Activated CD8-positive, alpha-beta memory T cell treated with anti-CD3 and anti-CD28 coated beads for 48 hours (primary cell): ENCODE measurements around the gene ZNF594.
"Not testable (repeated sequence)": the region's sequence is repeated elsewhere in the genome, so short reads cannot be mapped to it uniquely, and the experiment has no call there.

Experiments used
- DNase-seq, 3 experiments: peaks; one replicate each; pipeline ENCODE4 v3.0.0-alpha.2; 2020; ENCODE audit warnings: low read depth in 2 of 3, low spot score in 2 of 3

ZNF594 gene

DNA sequence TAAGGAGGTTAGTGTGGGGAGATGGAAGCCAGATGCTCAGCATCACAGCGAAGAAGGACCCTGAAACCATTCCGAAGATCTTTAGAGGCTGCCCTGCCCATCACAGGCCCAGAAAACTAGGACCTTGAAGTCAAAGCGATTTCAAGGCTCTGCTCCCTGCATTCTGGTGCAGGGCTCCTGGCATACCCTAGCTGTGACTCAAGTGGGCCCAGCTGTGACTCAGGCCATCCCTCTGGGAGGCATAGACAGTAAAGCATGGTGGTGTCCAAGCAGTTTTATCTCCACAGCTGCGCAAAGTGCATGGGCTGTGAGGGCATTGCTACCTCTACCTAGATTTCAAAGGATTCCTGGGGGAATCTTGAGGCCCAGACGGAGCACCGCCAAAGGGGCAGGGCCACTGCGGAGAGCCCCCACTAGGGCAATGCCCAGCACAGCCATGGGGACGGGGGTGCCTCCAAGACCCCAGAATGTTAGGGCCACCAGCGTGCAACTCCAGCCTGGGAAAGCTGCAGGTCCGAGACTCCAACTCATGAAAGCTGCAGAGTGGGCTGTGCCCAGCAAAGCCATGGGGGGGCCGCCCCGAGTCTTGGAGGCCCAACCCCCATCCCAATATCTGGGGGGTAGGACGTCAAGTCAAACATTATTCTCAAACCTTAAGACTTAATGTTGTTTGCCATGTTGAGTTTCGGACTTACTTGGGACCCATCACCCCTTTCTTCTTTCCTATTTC lies 11.7 kb upstream of the ZNF594 start:
- DNase-seq: no peak

DNA sequence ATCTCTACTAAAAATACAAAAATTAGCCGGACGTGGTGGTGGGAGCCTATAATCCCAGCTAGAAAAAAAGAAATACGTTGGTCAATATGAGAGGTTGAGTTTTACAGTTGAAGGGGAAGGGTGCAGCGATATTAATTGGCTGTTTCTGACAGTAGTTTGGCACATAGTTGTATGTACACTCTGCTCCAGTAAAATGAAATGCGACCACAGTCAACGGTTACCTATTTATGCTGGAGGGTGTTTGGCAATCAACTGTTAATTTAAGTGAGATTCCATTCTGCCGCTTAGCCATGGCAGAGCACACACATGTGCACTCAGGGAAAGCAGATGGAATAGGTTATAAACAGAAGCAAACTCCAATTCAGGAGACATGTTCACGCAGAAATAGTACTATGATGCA lies 9.3 kb upstream of the ZNF594 start:
- no peak for DNase-seq

DNA sequence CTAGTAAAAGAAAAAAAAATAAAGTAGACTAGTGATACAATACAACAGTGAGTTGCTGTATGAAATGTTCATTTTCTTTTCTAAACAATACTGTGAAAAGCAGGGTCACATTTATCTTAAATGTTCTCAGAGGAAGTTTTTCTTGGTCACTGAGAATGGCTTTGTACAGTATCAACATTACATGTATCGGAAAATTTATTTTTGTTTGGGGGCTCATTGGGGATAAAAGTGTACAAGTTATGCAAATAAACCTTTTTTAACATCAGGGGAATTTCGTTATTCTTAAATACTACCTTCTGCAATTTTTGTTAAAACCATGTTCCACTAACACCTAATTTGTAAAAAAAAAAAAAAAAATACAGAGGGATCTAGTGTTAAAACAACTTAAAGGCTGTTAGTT lies 8.7 kb upstream of the ZNF594 start:
- DNase-seq: no peak

DNA sequence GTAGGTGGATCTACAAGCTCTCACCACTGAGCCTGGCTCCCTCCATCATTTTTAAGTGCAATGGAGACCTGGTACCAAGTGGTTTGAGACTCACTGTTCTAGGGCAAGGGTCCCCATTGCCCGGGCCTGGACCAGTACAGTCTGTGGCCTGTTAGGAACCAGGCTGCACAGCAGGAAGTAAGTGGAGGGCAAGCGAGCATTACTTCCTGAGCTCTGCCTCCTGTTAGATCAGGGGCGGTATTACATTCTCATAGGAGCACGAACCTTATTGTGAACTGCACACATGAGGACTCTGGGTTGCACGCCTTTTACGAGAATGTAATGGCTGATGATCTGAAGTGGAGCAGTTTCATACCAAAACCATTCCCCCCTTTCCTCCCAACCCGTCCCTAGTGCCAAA lies 6.8 kb upstream of the ZNF594 start:
- DNase-seq: no peak

DNA sequence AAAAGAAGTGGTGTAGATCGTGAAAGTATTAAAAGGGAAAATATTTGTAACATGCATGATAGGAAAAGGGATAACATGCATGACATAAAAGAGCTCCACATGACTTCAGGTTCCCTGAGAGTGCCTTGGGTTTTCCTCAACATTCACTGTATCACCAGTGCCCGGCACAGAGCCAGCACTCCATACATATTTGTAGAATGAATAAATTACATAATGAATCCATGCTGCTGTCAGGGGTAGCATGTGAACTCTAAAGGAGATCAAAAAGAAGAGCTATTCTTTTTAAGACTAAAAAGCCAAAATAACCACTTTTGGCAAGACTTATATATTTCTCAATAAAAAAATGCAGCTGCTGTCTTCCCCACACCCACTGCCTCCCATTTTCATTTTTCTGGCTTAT lies 2.7 kb upstream of the ZNF594 start:
- DNase-seq: no peak

DNA sequence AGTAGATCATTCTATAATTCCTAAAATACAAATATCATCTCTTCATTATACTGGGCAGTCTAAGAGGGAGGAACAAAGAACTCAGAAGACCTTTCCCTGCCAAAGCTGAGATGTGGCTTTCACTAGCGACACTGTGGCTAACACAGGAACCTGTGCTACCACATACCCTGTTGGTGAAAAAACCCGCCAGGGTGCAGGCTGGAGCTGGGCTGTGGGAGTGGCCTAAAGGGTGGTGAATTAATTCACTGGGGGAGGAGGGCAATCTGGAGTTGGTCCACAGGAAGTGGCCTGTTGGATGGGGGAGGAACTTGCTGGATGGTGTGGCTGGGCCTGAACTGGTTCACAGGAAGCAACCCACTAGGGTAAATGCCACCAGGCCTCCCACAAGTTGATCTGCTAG lies 7.4 kb downstream of the ZNF594 start:
- no peak for DNase-seq

DNA sequence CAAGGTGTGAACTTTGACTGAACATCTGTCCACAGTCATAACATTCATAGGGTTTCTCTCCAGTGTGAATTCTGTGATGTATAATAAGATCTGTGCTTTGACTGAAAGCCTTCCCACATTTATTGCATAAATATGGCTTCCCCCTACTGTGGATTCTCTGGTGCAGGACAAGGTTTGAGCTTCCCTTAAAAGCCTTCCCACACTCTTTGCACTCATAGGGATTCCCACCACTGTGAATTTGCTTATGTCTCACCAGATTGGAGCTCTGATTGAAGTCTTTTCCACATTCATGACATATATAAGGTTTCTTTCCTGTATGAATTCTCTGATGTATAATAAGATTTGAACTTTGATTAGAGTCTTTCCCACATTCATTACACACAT lies 8.3 kb downstream of the ZNF594 start:
- DNase-seq: no peak

DNA sequence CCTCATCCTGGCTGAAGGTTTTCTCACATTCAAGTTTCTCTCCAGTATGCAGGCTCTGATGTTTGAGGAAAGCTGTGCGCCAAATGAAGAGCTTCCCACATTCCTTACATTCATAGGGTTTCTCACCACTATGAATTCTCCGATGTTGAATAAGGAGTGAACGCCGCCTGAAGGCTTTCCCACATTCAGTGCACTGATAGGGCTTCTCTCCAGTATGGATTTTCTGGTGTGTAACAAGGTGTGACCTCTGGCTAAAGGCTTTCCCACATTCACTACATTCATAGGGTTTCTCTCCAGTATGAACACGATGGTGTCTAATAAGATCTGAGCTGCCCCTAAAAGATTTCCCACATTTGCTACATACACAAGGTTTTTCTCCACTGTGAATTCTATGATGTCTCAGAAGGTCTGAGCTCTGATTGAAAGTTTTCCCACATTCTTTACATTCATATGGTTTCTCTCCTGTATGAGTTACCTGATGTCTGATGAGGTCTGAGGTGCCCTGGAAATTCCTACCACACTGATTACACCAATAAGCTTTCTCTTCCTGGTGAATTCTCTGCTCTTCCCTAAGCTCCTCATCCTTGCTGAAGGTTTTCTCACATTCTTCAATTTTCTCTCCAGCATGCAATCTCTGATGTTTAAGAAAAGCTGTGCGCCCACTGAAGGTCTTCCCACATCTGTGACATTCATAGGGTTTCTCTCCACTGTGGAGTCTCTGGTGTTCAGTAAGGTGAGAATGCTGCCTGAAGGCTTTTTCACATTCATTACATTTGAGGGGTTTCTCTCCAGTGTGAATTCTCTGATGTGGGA lies 8.9 kb downstream of the ZNF594 start:
- no peak for DNase-seq

DNA sequence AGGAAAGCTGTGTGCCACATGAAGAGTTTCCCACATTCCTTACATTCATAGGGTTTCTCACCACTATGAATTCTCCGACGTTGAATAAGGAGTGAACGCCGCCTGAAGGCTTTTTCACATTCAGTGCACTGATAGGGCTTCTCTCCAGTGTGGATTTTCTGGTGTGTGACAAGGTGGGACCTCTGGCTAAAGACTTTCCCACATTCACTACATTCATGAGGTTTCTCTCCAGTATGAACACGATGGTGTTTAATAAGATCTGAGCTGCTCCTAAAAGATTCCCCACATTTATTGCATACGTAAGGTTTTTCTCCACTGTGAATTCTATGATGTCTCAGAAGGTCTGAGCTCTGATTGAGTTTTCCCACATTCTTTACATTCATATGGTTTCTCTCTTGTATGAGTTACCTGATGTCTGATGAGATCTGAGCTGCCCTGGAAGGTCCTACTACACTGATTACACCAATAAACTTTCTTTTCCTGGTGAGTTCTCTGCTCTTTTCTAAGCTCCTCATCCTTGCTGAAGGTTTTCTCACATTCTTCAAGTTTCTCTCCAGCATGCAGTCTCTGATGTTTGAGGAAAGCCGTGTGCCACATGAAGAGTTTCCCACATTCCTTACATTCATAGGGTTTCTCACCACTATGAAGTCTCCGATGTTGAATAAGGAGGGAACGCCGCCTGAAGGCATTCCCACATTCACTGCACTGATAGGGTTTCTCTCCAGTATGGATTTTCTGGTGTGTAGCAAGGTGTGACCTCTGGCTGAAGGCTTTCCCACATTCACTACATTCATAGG lies 10.0 kb downstream of the ZNF594 start:
- DNase-seq: no peak

DNA sequence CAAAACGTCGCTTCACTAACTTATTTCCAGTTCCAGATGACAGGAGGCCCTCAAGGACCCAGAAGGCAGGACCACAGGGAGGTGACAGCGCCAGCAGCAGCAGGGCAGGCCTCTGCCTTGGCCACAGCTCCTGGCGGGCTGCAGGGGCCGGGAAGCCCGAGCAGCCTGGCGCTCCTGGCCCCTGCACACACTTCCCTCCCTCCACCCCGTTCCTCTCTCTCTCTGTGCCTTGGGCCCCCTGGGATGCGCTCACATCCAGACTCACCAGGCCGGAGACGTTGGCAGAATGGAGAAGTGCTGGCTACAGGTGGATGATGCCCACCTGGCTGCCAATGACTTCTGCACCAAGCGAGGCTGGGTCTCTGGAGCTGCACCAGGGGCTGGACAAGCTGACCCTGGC lies 12.7 kb downstream of the ZNF594 start:
- no peak for DNase-seq

DNA sequence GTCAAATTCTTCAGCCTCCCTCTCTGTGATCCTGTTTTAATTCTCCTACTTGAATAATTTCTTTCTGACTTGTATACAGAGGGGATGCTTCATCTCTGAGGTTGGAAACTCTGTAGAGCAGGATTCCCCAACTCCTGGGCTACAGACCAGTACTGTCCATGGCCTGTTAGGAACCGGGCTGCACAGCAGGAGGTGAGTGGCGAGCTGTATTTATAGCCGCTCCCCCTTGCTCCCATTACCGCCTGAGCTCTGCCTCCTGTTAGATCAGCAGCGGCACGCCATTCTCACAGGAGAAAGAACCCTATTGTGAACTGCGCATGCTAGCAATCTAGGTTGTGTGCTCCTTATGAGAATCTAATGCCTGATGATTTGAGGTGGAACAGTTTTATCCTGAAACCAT lies 16.6 kb downstream of the ZNF594 start:
- DNase-seq: not testable (repeated sequence)

DNA sequence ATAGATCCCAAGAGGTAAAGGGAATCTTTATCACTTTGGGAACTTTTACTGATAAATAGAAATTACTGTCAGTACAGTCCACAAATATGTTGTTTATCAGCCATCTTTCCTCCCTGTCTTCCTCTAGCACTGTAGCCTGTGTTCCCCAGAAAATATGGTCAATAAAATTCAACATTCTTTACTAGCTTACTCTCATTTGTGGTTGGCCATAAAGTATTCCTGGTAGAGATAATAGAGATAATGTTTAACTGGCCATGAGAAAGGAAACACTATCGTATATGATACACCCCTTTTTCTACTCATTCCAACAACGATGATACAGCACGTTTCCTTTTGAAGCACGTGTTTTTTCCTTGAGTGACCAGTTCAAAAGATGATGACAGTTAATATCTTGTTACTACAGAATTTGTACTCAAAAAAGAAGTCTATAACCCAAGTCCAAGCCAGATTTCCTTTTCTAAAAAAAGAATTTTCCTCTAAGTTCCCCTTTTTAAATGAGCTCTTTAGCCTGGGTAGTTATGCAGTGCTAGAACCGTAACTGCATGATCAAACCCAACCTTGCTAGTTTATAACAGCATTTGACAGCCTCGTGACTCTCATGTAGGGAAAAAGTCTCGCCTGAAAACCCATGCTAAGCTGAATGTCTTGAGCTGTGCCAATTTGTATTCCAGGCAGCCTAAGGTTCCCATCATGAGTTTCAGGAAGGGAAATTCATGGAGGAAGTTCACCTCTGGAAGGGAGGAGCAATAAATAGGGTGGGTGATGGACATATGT lies 25.7 kb downstream of the ZNF594 start:
- DNase-seq: not testable (repeated sequence)

DNA sequence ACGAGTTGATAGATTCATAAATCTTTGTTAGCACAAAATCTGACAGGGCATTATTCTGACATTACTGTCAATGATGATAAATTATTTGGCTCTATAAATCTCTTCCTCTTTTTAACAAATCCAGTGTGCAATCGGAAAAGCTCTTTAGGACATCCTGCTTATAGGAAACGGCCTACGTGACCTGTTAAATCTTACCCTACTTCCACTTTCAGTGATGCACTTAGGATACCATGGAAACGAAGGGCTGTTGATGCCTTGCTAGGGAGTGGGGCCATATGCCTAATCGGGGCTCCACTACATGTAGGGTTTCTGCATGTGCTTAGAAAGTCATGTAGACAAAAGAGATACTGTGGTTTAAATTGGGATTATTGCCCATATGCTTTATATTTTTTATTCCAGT lies 27.2 kb downstream of the ZNF594 start:
- no peak for DNase-seq

DNA sequence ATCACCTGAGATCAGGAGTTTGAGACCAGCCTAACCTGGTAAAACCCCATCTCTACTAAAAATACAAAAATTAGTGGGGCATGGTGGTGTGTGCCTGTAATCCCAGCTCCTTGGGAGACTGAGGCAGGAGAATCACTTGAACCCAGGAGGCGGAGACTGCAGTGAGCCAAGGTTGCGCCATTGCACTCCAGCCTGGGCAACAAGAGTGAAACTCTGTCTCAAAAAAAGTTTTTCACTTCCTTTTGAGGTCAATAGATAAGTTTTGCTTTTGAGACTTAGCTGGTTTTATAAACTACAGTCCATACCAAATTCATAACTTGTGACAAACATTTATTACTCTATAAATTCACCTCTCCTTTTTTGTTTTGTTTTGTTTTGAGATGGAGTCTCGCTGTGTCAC lies 29.9 kb downstream of the ZNF594 start:
- DNase-seq: not testable (repeated sequence)

DNA sequence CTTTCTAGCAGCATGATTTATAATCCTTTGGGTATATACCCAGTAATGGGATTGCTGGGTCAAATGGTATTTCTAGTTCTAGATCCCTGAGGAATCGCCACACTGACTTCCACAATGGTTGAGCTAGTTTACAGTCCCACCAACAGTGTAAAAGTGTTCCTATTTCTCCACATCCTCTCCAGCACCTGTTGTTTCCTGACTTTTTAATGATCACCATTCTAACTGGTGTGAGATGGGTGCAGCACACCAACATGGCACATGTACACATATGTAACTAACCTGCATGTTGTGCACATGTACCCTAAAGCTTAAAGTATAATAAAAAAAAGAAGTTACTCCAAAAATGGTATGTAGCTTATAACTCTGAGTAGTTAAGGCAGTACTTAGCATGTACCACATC lies 31.0 kb downstream of the ZNF594 start:
- not testable (repeated sequence) for DNase-seq

DNA sequence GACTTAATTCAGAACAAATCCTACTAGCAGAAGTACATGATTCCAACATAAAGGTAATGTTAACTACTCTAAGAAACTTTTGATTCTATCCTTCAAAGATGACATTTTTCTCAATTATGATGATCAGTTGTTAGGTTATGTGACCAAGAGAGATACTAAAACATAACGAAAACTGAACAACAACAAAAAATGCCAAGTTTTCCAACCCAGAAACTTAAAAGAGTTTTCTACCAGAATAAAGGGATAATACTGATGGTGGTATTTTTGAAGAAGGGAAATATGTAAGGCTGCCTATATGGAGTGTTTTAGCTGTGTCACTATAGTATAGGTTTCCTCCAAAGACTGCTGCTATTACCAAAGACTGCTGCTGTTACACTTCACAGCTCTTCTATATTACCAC lies 45.5 kb downstream of the ZNF594 start:
- not testable (repeated sequence) for DNase-seq

DNA sequence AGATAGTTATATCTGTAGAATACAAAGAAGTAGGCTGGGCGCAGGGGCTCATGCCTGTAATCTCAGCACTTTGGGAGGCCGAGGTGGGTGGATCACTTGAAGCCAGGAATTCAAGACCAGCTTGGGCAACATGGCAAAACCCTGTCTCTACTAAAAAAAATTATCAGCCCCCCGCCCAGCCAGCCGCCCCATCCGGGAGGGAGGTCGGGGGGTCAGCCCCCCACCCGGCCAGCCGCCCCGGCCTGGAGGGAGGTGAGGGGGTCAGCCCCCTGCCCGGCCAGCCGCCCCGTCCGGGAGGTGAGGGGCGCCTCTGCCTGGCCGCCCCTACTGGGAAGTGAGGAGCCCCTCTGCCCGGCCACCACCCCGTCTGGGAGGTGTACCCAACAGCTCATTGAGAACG lies 48.8 kb downstream of the ZNF594 start:
- not testable (repeated sequence) for DNase-seq

DNA sequence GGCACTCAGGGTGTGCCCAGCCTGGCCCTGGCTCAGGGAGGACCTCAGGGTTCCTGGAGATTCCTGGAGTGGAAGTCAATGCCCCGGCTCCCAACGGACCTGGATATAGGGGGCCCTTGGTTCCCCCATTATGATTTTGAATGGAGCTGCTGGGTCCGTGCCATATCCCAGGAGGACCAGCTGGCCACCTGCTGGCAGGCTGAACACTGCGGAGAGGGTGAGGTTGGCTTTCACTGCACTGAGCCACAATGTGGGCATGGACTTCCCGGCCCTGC lies 52.3 kb downstream of the ZNF594 start:
- DNase-seq: no peak

DNA sequence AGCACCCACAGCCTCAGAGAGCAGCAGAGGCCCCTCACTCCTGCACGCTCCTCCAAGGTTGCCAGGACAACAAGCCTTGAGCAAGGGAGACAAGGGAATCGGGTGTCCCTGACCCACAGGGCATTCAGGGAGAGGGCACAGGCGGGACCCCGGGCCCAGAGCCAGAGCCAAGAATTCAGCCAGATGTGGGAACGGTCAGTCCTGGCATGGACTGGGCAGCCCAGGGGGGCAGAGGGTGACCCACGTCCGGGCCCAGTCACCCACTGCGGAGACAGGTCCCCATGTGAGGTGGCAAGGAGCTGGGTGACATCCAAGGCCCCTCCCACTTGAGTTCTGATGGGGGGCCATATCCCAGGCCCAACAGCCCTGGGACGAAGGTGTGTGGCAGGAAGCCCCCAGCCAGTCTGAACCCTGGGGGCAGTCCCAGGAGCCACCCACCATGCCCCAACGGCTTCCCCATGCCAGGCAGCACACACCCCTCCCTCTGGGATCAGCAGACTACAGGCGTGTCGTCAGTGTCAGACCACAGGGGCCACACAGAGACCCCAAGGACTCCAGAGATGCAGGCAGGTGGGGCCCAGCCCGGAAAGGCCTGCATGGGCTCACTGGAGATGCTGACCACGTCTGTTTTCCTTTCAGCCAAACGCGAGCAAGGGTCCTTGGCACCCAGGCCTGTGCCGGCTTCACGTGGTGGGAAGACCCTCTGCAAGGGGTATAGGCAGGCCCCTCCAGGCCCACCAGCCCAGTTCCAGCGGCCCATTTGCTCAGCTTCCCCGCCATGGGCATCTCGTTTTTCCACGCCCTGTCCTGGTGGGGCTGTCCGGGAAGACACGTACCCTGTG lies 52.8 kb downstream of the ZNF594 start:
- no peak for DNase-seq

DNA sequence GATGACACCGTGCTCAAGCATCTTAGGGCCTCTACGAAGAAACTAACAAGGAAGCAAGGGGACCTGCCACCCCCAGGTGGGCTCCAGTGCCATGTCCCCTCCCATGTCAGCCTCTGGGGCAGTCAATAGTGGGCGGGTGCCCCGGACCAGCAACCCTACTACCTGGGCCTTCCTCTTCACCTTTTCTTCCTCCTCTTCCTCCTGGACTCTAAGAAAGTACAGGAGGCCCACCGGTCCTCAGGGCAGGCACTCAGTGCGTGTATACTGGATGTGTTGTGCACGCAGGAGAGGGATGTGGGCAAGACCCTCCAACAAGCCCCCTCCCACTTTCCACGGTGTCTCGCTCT lies 53.5 kb downstream of the ZNF594 start:
- DNase-seq: not testable (repeated sequence)
